ENCODE data around the gene PLEKHO1.
"Not testable (repeated sequence)": the region's sequence is repeated elsewhere in the genome, so short reads cannot be mapped to it uniquely, and the experiment has no call there.

PLEKHO1 gene, protein sequence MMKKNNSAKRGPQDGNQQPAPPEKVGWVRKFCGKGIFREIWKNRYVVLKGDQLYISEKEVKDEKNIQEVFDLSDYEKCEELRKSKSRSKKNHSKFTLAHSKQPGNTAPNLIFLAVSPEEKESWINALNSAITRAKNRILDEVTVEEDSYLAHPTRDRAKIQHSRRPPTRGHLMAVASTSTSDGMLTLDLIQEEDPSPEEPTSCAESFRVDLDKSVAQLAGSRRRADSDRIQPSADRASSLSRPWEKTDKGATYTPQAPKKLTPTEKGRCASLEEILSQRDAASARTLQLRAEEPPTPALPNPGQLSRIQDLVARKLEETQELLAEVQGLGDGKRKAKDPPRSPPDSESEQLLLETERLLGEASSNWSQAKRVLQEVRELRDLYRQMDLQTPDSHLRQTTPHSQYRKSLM

DNA sequence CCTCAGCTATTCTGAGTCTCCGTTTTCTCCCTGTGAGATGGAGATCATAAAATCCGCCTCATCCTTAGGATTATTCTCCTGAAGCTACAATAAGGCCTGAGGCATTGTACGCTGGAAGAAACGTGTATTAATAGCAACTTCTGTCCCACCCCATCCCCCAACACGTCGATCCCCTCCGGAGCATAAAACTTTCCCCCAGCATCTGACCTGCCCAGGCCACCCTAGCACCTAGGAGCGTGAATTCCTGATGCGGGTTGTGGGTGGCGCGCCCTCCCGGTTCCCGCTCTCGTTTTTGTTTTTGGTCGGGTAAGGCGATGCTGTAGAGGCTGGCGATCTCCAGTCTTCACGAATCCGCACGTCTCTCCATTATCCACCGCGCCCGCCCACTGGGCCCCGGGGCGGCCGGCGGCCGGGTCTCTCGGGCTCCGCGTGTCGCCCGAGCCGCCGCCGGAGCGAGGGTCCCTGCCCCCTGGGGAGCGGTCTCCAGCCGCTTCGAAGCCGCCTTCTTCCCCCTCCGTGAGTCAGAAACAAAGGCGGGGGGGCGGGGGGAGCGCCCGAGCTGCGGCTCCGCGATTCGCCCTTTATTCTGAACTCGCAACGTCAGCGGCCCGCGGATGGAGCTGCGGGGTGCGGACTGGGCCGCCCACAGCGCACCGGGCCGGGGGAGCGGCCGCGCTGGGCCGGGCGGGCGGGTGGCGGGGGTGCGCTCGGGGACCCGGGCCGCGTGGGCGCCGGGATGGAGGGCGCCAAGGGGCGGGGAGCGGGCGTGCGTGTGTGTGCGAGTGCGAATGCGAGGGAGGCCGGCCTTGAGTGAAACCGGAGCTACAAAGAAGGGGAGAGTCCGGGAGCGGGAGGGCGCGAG lies at the start of gene PLEKHO1:
TSS of gene PLEKHO1 (plus strand) at position 646 of the 862 bp plus-strand sequence. CDS start 342 bp downstream, outside the sequence.
- peak; percentile 67 for DNase-seq

DNA sequence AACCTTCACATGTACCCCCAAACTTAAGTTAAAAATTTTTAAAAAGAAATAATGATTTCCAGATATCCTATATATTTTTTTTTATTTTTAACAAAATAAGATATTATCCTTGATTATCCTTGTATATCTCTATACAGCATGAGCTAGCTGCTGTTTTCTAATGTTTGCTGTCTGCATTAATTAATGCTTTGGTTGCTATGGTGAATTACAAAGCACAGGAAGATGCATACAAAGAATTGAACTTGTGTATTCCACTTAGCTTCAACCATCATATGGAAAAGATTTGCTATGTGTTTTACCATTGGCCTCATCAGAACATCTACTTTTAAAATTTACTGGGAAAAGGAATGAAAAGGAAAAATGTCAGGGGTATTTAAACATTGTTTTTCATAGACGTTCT lies 46.7 kb upstream of the PLEKHO1 start:
- no peak for DNase-seq

DNA sequence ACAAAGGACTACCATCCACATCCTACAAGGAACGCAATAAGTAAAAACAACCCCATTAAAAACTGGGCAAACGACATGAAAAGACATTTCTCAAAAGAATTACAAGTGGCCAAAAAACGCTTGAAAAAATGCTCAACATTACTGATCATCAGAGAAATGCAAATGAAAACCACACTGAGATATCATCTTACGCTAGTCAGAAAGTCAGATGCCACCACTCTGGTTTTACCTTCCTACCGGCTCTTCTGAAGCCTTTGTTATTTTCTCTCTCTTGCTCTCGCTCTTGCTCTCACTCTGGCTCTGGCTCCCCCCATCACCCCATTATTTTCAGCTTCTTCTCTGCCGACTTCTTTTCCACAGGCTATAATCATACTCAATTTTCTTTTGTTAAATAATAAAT lies 43.4 kb upstream of the PLEKHO1 start:
- DNase-seq: no peak

DNA sequence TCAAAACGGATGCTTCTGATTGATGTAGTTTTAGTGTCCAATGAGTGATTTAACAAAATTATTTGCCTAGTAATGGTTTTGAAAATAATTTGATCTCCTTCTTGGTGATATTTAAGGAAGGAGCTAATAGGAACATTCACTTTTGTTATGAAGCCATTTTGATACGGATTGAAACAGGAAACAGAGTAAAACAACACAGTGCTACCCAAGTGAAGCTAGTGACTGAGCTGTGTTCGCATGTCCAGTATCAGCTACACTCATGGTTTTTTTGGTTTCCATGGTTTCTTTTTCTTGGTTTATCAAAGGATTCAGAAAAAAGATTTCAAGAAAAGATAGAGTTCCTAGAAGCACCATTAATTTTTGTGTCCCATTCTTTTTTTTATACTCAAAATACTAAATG lies 40.1 kb upstream of the PLEKHO1 start:
- DNase-seq: no peak

DNA sequence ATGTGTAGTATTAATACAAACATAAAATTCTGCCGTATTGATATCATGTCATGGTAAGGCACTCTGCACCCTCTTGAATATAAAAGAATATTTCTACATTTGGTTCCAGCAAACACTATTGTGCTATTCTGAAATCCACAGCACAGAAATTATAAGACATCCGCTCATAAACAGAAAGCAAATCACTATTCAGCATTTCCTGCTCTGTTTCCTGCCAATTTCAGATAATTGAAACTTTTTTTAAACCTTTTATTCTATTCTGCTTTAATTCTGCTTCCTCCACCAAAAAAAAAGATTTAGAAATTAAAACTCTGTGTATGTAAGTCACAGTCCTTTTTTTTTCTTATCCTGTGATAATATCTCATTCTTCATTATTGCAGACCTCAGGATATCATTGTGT lies 39.6 kb upstream of the PLEKHO1 start:
- no peak for DNase-seq

DNA sequence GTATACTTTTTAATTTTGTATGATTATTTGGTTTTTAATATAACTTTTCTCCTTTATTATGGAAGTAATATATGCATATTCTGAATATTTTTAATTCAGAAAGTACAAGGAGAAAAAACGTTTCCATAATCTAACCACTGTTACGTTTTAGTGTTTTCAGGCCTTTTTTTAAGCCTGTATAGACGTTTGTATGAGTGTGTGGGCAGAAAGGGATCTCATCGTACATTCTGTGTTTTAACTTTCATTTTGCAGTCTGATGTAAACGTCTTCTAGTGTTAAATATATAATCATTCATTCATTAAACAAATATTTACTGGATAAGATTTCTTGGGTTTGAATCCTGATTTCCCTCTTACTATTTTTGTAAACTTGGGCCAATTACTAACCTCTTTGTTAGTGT lies 38.0 kb upstream of the PLEKHO1 start:
- no peak for DNase-seq

DNA sequence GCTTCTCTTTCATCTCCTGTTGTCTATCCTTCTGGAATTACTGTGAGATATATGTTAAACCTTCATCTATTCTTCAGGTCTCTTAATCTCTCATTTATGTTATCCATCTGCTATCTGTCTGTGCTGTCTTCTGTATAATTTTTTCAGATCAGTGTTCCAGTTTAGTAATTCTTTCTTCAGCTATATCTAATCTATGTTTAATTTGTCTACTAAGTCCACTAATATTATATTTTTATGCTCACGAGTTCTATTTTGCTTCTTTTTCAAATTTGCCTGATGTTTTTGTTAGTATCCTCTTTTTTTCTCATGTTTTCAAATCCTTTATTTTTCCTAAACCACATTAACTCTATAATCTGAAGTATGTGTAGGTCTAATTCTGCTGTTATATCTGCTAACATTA lies 34.6 kb upstream of the PLEKHO1 start:
- DNase-seq: no peak

DNA sequence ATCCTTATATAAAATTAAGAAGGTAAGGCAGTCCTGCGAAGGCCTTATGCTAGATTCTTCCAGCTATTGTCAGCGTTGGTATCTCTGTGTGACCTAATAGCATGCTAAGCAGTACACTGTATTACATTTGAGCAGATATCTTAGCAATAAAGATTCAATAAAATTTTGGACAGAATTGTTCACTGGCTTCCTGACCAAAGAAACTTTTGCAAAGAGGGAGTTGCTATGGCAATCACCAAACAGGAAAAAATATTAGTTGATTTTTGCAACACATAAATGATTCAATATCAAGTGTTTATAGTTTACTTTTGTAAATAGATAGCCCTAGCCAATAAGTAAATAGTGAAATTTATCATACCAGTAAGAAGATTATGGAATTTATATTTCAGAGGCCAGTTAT lies 31.0 kb upstream of the PLEKHO1 start:
- DNase-seq: no peak

DNA sequence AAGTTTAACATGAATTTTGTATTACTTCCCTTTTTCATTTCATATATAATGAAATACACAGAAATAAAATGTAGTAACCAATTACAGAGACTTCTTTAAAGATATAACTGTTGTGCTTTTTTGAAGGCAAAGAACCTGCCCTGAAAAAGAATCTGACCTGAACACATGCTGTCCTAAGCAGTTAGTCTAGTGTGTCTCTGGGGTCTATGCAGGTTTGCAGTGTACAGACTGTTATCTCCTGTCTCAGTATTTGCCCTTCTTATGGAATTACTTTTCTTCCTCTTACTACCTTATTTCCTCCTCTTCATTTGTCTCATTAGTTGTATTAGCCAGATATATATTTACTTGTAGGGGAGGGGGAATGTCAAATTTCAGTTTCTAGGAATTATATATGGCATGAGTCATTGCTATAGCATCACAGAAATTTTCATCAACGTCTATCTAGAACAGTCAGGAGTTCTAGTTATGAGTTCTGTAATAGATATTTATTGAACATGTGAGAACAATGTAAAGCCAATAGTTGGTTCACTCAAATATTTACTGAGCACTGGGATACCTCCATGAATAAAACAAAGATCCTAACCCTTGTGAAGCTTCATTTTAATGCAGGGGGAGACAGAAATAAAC lies 28.4 kb upstream of the PLEKHO1 start:
- no peak for DNase-seq

DNA sequence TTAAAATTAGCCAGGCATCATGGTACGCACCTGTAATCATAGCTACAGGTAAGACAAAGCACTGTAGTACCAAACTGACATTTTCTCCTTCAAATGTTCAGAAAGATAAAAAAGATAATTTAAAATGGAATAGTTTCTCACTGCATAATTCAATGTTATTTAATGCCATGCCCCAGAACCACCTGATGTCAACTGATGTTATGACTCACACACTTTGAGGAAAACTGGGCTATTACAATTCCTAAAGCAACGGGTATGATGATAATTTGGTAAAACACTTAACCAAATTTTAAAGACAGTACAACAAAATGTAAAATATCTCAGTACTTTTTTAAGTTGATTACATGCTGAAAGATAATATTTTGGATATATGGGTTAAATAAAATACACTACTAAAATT lies 22.9 kb upstream of the PLEKHO1 start:
- DNase-seq: no peak

DNA sequence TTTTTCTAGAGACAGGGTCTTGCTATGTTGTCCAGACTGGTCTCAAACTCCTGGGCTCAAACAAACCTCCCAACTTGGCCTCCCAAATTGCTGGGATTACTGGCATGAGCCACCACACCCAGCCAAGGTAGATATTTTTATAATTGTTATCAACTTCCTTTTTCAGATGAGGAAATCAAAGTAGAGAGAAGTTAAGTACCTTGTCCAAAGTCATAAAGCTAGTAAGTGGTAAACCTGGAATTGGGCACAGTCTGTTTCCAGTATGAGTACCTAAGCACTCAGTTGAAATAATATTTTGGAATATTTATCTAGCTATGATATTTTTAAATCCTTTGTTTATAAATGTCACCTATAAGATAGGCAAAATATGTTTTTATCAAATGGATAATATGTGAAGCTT lies 22.3 kb upstream of the PLEKHO1 start:
- DNase-seq: no peak

DNA sequence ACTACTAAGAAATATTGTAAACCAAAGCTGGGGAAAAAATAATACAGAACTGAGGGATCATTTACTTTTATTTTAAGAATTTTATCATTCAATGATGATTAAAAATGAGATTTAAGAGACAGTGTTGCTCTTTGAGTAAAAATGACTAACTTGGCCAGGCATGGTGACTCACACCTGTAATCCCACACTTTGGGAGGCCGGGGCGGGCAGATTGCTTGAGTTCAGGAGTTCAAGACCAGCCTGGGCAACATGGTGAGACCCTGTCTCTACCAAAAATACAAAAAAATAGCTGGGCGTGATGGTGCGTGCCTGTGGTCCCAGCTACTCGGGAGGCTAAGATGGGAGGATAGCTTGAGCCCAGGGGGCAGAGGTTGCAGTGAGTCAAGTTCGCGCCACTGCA lies 21.8 kb upstream of the PLEKHO1 start:
- DNase-seq: no peak

DNA sequence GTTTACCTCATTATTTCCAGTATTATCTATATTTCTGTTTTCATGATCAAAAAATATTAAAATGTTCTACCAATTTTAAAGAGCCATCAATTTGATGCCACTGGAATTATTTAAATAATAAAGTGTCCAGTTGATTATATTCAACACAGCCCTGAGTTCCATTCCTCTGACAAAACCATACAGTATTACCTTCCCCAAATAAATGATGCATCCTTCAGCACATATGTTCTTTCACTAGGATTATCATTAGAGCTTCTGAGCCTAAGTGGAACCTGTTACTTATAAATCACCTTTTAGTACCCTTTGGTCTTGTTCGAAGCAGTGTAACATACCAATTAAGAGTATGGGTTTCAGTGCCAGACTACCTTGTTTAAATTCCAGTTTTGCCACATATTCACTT lies 17.3 kb upstream of the PLEKHO1 start:
- DNase-seq: no peak

DNA sequence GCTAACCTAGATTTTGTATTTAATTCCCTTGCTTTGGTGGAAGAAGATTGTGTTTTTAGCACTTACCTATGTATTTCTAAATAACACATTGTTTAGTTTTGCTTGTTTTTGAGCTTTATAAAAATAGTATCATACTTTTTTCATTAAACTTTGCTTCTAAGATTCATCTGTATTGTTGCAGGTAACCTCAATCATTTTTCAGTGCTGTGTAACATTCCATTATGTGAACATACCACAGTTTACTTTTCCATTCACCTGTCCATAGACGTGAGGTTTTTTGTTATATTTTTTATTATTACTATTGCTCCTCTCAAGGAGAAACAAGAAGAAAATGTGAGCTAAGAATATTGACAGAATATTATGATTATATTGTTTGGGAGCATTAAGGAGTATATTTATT lies 15.2 kb upstream of the PLEKHO1 start:
- no peak for DNase-seq

DNA sequence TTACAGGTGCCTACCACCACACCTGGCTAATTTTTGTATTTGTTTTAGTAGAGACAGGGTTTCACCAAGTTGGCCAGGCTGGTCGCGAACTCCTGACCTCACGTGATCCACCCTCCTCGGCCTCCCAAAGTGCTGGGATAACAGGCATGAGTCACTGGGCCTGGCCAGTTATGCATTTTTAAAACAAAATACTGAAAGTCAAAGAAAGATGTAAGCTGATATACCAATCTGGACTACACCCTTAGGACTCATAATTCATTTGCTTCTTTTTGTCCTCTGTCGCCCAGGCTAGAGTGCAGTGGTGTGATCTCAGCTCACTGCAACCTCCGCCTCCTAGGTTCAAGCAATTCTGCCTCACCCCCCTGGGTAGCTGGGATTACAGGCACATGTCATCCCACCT lies 14.3 kb upstream of the PLEKHO1 start:
- not testable (repeated sequence) for DNase-seq

DNA sequence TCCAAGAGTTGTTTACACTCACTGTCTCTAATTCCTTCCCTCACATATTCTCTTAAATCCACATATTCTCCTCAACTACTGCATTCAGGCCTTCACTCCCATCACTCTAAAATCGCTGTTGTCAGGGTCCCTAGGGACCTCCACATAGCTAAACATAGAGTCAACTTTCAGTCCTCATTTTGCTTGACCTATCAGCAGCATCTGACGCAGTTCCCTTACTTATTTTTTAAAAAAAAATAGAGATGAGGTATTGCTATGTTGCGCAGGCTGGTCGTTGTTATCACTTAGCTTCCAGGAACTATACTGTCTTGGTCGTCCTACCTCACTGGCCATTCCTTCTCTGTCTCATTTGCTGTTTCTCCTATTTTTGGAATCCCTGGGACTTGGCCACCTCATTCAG lies 11.7 kb upstream of the PLEKHO1 start:
- no peak for DNase-seq

DNA sequence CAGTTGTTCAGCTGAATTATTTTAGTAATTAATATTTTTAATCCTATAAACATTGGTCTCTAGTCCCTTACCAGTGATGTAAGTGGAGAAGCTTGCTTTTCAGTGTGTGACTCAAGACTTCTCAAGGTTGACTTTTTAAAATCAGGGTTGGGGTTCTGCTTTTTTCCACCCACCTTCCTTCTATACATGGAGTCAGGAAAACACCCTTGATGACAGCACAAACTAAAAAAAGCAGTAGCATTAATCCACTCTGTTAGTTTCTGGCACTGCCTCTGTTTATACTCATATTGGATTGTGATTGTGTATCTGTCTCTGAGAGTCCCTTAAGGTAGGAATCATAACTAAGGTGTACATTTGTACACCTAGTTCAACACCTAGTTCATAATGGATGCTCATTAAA lies 8.3 kb upstream of the PLEKHO1 start:
- DNase-seq: no peak

DNA sequence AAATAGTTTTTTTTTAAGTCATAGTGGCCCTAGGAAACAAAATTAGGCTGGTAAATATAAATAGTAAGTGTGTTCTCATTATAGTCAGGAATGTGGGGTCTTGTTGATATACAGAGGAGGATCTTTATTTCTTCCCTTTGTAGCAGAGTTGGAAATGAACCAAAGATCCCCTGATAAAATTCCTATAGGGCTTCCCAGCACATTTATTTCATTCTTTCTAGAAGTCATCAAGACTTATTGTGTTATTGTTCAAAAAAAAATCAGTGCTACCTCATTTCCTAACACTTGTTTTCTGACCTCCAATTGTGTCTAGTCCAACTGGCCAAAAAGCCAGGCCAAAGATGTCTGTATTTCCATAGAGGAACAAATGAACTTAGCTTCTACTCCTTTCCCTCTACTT lies 7.6 kb upstream of the PLEKHO1 start:
- no peak for DNase-seq

DNA sequence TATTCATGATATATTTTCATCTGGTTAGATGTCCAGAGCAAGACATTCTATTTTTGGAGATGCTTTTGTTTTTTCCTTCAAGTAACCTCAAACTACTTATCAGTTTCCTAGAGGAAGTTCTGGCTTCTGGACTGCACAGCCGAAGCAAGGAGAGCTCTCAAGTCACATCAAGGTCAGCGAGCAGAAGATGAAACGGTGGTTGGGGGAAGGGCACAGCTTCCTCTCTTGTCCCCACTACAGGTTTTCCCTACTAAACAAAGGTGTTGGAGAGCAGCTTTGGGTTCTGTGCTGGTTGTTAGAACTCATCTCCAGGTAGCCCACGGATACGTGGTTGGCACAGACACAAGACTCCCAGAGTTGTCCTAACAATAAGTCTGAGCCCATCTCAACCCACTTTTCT lies 5.1 kb upstream of the PLEKHO1 start:
- no peak for DNase-seq

DNA sequence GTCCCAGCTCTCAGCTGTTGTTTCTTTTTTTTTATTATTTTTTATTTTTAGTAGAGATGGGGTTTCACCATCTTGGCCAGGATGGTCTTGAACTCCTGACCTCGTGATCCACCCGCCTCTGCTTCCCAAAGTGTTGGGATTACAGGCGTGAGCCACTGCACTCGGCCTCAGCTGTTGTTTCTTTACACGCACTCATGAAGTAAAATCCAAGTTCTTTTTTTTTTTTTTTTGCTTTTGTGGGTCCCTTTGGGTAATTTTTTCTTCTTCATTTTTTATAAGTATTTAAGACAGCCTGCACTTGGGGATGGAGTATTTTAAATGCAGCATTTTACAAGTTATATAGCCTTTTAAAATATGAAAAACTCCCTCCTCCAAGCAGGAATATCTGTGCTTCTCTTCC lies 3.7 kb upstream of the PLEKHO1 start:
- DNase-seq: not testable (repeated sequence)

DNA sequence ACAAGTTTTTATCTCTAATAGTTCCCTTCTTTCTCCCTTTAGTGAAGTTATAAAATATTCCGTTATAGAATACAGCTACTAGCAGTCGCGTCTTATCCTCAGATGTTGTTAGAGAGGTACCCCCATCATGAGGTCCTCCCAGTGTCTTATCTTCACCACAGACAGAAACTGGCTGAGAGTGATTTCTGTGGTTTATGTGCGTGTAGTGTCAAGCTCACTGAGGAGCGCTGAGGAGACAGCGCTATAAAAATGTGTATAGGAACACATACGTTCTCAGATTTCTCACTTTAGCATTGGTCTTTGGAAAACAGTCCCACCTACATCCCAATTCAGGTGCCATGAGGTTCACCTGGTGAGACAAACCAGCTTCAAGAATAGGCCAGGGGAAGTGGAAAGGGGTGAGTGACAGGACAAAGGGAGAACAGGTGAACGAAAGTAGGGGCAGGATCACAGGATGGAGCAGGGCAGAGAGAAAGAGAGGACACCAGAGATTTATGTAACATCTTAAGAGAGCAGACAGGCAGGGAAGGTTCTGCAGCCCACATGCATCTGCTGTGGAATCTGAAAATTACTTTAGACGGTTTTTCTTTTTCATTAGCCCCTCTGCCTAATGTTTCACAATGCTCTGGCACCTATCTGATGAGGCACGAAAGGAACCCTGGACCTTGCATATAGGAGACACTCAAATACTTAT lies 2.7 kb upstream of the PLEKHO1 start:
- DNase-seq: no peak

DNA sequence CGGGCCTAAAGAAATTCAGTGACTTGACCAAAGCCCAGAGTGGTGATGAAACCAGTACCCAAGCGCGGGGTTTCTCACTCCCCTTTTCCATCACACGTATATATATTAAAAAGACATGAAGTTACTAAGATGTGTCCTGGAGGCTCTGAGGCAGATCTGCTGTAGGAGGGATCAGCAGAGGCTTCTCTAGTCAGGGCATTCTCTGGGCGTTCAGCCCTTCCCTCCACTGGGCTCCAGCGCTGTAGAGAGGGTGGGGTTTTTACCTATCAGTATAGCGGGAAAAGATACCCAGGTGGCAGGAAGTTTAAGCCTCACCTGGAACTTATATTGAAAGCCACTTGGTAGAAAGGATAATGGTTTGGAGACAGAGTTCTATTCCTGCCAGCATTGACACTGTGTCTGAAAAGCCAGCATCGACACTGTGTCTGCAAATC lies 862 bp upstream of the PLEKHO1 start:
- no peak for DNase-seq
